OCI-LY1 (cell line): ENCODE results near the gene NDRG2.

Experiments
- H2AFZ ChIP-seq: fragments of 200-600 bp; sonication (generic), shearing (Covaris generic); 2 replicates; pipeline ENCODE4 v1.6.0; 2014; ENCODE audit warnings: antibody characterized with exemption, mild to moderate bottlenecking, low read length
- H3F3A ChIP-seq: fragments of 200-600 bp; sonication (generic), shearing (Covaris generic); 2 replicates; pipeline ENCODE4 v1.6.0; 2014; ENCODE audit warnings: mild to moderate bottlenecking, antibody characterized with exemption, low read length, moderate library complexity; ENCODE audit not compliant: insufficient read depth
- H3K27ac ChIP-seq: fragments of 200-600 bp; sonication (generic); 2 replicates; pipeline ENCODE4 v1.5.1; 2014; ENCODE audit warnings: low read length, mixed run types, mild to moderate bottlenecking, low read depth; ENCODE audit not compliant: poor library complexity, severe bottlenecking
- H3K27me3 ChIP-seq: fragments of 200-600 bp; sonication (generic); 2 replicates; pipeline ENCODE4 v1.6.0; 2014; ENCODE audit warnings: antibody characterized with exemption, mild to moderate bottlenecking, low read length, moderate library complexity; ENCODE audit not compliant: insufficient read depth
- H3K36me3 ChIP-seq: fragments of 200-600 bp; sonication (generic); 2 replicates; pipeline ENCODE4 v1.6.1; 2014; ENCODE audit warnings: mild to moderate bottlenecking, antibody characterized with exemption, low read length, moderate library complexity, mixed read lengths; ENCODE audit not compliant: insufficient read depth
- H3K4me1 ChIP-seq: fragments of 200-600 bp; sonication (generic); 2 replicates; pipeline ENCODE4 v1.5.1; 2014; ENCODE audit warnings: mild to moderate bottlenecking, low read length, moderate library complexity; ENCODE audit not compliant: insufficient read depth, severe bottlenecking
- H3K4me2 ChIP-seq: fragments of 200-600 bp; sonication (generic), shearing (Covaris generic); 2 replicates; pipeline ENCODE4 v1.6.1; 2014; ENCODE audit warnings: low read length
- H3K4me3 ChIP-seq: fragments of 200-600 bp; sonication (generic); 2 replicates; pipeline ENCODE4 v1.5.1; 2014; ENCODE audit warnings: low read length, low read depth, mild to moderate bottlenecking, mixed read lengths; ENCODE audit not compliant: poor library complexity, severe bottlenecking
- H3K79me2 ChIP-seq: fragments of 200-600 bp; shearing (Covaris generic); 2 replicates; pipeline ENCODE4 v1.6.1; 2016; ENCODE audit warnings: mixed run types, low read length, mixed read lengths; ENCODE audit not compliant: insufficient read depth
- H3K9ac ChIP-seq: fragments of 200-600 bp; sonication (generic), shearing (Covaris generic); 2 replicates; pipeline ENCODE4 v1.6.1; 2014; ENCODE audit warnings: mild to moderate bottlenecking, low read length, mixed read lengths
- H3K9me2 ChIP-seq: fragments of 200-600 bp; sonication (generic), shearing (Covaris generic); 2 replicates; pipeline ENCODE4 v1.6.1; 2014; ENCODE audit warnings: low read depth, mild to moderate bottlenecking, low read length, mixed read lengths
- H3K9me3 ChIP-seq: fragments of 200-600 bp; shearing (Covaris generic); 2 replicates; pipeline ENCODE4 v1.6.1; 2014; ENCODE audit warnings: low read length, mixed read lengths
- H4K20me1 ChIP-seq: fragments of 200-600 bp; sonication (generic), shearing (Covaris generic); 2 replicates; pipeline ENCODE4 v1.6.0; 2016; ENCODE audit warnings: mild to moderate bottlenecking, low read length; ENCODE audit not compliant: insufficient read depth
- EZH2 ChIP-seq: fragments of 200-600 bp; sonication (generic), shearing (Covaris generic); IDR thresholded peaks from 2 replicates; pipeline ENCODE4 v1.8.0; 2017; ENCODE audit warnings: borderline replicate concordance, mixed run types, mild to moderate bottlenecking, antibody characterized with exemption, low read length, moderate library complexity, mixed read lengths
- TF ChIP-seq, protein P1 (sequence below): fragments of 200-600 bp; sonication (generic), shearing (Covaris generic); IDR thresholded peaks from 2 replicates; pipeline ENCODE4 v1.5.1; 2017; ENCODE audit warnings: mild to moderate bottlenecking, antibody characterized with exemption, low read length, moderate library complexity, mixed read lengths

Gene NDRG2

DNA sequence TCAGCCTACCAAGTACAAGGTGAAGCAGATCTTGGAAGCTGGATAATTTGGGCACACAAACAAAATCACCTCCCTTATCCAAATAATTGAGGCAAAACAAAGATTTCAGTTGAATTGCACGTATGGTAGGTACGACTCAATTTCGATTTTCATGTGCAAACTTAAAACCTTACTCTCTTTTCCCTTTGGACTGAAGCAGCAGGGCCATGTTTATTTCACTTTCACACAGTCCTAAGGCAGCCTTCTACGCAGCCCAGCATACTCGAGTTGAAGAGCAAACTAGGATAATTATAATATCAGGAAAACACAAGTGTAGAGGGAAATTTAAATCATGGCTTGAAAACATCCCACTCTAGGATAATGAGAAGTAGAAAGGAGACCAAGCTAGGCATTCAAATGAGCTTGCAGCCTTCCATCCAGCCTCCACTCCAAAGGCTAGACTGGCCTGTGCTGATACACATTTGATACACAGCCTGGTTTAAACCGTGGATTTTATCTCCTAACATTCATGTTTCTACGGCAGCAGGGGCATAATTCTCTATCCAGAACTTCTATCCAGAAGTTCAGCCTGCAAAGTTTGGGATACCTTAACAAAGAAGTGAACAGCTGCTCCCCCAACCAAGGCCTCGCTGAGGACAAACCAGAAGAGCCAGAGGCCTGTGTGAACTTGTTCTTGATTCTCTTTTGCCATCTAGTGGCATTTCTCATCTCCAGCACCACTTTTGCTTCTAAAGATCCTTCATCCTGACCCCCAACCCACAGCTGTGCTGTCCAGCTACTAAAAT lies 14.9 kb upstream of the NDRG2 start:
- Histone ChIP-seq H3K27me3 (no peaks in the 10 kb centered on the region; the same call in 1 of the 2 replicates), H3K9ac (no peak overlapping the region), H3F3A (no peaks in the 10 kb centered on the region), H2AFZ (no peak overlapping the region), H3K9me3 (no peaks in the 10 kb centered on the region), H3K4me1 (no peaks in the 10 kb centered on the region), H3K79me2 (no peaks in the 10 kb centered on the region), H4K20me1 (no peaks in the 10 kb centered on the region), H3K4me2 (no peak overlapping the region), H3K36me3 (no peaks in the 10 kb centered on the region), H3K9me2 (no peaks in the 10 kb centered on the region), H3K27ac (no peak overlapping the region), H3K4me3 (no peak overlapping the region)
- no peak for TF ChIP-seq EZH2
- TF ChIP-seq, protein P1, sequence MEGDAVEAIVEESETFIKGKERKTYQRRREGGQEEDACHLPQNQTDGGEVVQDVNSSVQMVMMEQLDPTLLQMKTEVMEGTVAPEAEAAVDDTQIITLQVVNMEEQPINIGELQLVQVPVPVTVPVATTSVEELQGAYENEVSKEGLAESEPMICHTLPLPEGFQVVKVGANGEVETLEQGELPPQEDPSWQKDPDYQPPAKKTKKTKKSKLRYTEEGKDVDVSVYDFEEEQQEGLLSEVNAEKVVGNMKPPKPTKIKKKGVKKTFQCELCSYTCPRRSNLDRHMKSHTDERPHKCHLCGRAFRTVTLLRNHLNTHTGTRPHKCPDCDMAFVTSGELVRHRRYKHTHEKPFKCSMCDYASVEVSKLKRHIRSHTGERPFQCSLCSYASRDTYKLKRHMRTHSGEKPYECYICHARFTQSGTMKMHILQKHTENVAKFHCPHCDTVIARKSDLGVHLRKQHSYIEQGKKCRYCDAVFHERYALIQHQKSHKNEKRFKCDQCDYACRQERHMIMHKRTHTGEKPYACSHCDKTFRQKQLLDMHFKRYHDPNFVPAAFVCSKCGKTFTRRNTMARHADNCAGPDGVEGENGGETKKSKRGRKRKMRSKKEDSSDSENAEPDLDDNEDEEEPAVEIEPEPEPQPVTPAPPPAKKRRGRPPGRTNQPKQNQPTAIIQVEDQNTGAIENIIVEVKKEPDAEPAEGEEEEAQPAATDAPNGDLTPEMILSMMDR, result peak; percentile 60; the same call in 1 of the 2 replicates

GRCh38 chr14:21038441-21039422 lies 13.9 kb upstream of the NDRG2 start:
- Histone ChIP-seq H4K20me1 (no peaks in the 10 kb centered on the region), H3K36me3 (no peaks in the 10 kb centered on the region), H3K27me3 (no peaks in the 10 kb centered on the region; the same call in 1 of the 2 replicates), H3K9me3 (no peaks in the 10 kb centered on the region), H3K4me1 (no peaks in the 10 kb centered on the region), H3K27ac (no peak overlapping the region), H3K4me3 (no peak overlapping the region), H2AFZ (no peak overlapping the region), H3K9ac (no peak overlapping the region), H3K79me2 (no peaks in the 10 kb centered on the region), H3F3A (no peaks in the 10 kb centered on the region), H3K9me2 (no peaks in the 10 kb centered on the region), H3K4me2 (no peak overlapping the region)
- TF ChIP-seq, protein P1, result no peak
- no peak for TF ChIP-seq EZH2

GRCh38 chr14:21037156-21037555 lies 12.3 kb upstream of the NDRG2 start:
- Histone ChIP-seq H3F3A (no peaks in the 10 kb centered on the region), H3K27me3 (no peaks in the 10 kb centered on the region; the same call in 1 of the 2 replicates), H2AFZ (no peak overlapping the region), H3K4me3 (no peak overlapping the region), H4K20me1 (no peaks in the 10 kb centered on the region), H3K9me3 (no peaks in the 10 kb centered on the region), H3K79me2 (no peaks in the 10 kb centered on the region), H3K9me2 (no peaks in the 10 kb centered on the region), H3K9ac (no peak overlapping the region), H3K4me2 (no peak overlapping the region), H3K36me3 (no peaks in the 10 kb centered on the region), H3K27ac (no peak overlapping the region), H3K4me1 (no peaks in the 10 kb centered on the region)
- TF ChIP-seq EZH2, result no peak
- TF ChIP-seq, protein P1, result no peak
